Spinal cord (tissue), 10 donors: ENCODE measurements around the gene UNC5CL. TPM values are rescaled to one million over a fixed set of nuclear protein-coding genes. Genes with fewer than 3 reads are reported as not detected.

Experiments used
- DNase-seq, 6 donors: peaks; one replicate each; pipeline versions ENCODE4 v3.0.0 to v3.0.0-alpha.2; 2013 to 2015; ENCODE audit warnings: low spot score in 6 of 6, low read depth in 4 of 6
- H3K27ac ChIP-seq: one replicate; pipeline ENCODE4 v1.5.1; 2013; ENCODE audit warnings: low read depth, low read length, control low read depth
- H3K27me3 ChIP-seq: one replicate; pipeline ENCODE4 v1.6.1; 2013; ENCODE audit warnings: low read length; ENCODE audit not compliant: control insufficient read depth, insufficient read depth
- H3K36me3 ChIP-seq: one replicate; pipeline ENCODE4 v1.6.1; 2013; ENCODE audit warnings: low read length; ENCODE audit not compliant: control insufficient read depth, insufficient read depth
- H3K4me1 ChIP-seq: one replicate; pipeline ENCODE4 v1.6.1; 2013; ENCODE audit warnings: low read length; ENCODE audit not compliant: control insufficient read depth, insufficient read depth
- H3K4me3 ChIP-seq: one replicate; pipeline ENCODE4 v1.5.1; 2013; ENCODE audit warnings: low read depth, low read length, control low read depth
- H3K9me3 ChIP-seq: one replicate; pipeline ENCODE4 v1.6.1; 2013; ENCODE audit warnings: low read length; ENCODE audit not compliant: control insufficient read depth, insufficient read depth
- WGBS: methylation state at CpG from one replicate; pipeline ENCODE4 v1.1.5; 2013; ENCODE audit warnings: missing lambda C conversion rate; ENCODE audit not compliant: insufficient coverage; 5-methylcytosine and 5-hydroxymethylcytosine counted together
- polyA plus RNA-seq, 2 donors: library from polyadenylated mRNA; unstranded; fragments of 120-200 nt; gene quantifications; one replicate each; pipeline ENCODE4 v1.2.1, GENCODE V29; 2013; ENCODE audit not compliant: insufficient read length in 2 of 2
- total RNA-seq, 2 donors: library from RNA; depleted of rRNA in 1 of 2; stranded (reverse); fragments of 120-200 nt in 1 of 2; fragments of >200 nt in 1 of 2; gene quantifications; one replicate each; pipeline versions ENCODE4 v1.2.3 to v1.2.4, GENCODE V29; 2013 to 2014
- donor health status: healthy.

Gene UNC5CL
- total and polyA plus RNA-seq, 4 donors, result 0.20 to 1.4 (median 0.82) TPM

GRCh38 chr6:41075651-41076626, 36.9 kb upstream of the UNC5CL start:
- no peak for DNase-seq
- no peak overlapping the region for H3K27ac ChIP-seq
- WGBS, result 63% methylated on average over 1 of the region's 4 CpGs

GRCh38 chr6:41074692-41075436, 35.8 kb upstream of the UNC5CL start:
- Histone ChIP-seq H3K36me3 (no peaks in the 10 kb centered on the region), H3K27me3 (no peaks in the 10 kb centered on the region), H3K27ac (peak overlapping the region; percentile 100), H3K4me1 (no peaks in the 10 kb centered on the region), H3K4me3 (peak overlapping the region; percentile 92), H3K9me3 (no peaks in the 10 kb centered on the region)
- no peak for DNase-seq
- WGBS, result 86% methylated on average over 2 of the region's 11 CpGs

More at GRCh38 chr6:41075651-41076626, 36.9 kb upstream of the UNC5CL start:
- Histone ChIP-seq H3K9me3 (no peaks in the 10 kb centered on the region), H3K36me3 (peaks cover 6% of the 10 kb centered on the region), H3K27me3 (no peaks in the 10 kb centered on the region), H3K4me3 (no peak overlapping the region), H3K4me1 (no peaks in the 10 kb centered on the region)

GRCh38 chr6:41073968-41074691, 35.1 kb upstream of the UNC5CL start:
- Histone ChIP-seq H3K27ac (peak overlapping the region; percentile 100), H3K4me3 (peak overlapping the region; percentile 92), H3K27me3 (no peaks in the 10 kb centered on the region), H3K36me3 (no peaks in the 10 kb centered on the region), H3K4me1 (no peaks in the 10 kb centered on the region), H3K9me3 (no peaks in the 10 kb centered on the region)
- WGBS, result 4% methylated on average over 8 of the region's 11 CpGs
- peak in 1 of 6 donors; percentile 6 for DNase-seq

GRCh38 chr6:41073203-41073967, 34.4 kb upstream of the UNC5CL start:
- H3K27ac ChIP-seq, result peak overlapping the region; percentile 100
- H3K27me3 ChIP-seq, result no peaks in the 10 kb centered on the region
- H3K9me3 ChIP-seq, result no peaks in the 10 kb centered on the region
- no peaks in the 10 kb centered on the region for H3K36me3 ChIP-seq
- DNase-seq, result peak; percentile 47 to 94 (median 64)
- H3K4me1 ChIP-seq, result no peaks in the 10 kb centered on the region
- H3K4me3 ChIP-seq, result peak overlapping the region; percentile 92
- under 1% methylated on average over 64 of the region's 74 CpGs for WGBS

- H3K9me3 ChIP-seq, result no peaks in the 10 kb centered on the region
- no peaks in the 10 kb centered on the region for H3K4me1 ChIP-seq
- WGBS, result 0% methylated on average over 37 of the region's 37 CpGs
- DNase-seq, result no peak
- no peaks in the 10 kb centered on the region for H3K27me3 ChIP-seq
- peak within 1 kb of the TSS; percentile 100 for H3K27ac ChIP-seq
- H3K4me3 ChIP-seq, result peak within 1 kb of the TSS; percentile 92
- no peaks in the 10 kb centered on the region for H3K36me3 ChIP-seq
Observed at GRCh38 chr6:41072836-41073202, 33.8 kb upstream of the UNC5CL start, which contains the start of gene NFYA. Gene NFYA, plus strand, starts transcription at chr6:41072974. Its CDS starts 6,116 bp downstream, at chr6:41079090.

GRCh38 chr6:41071923-41072835, 33.2 kb upstream of the UNC5CL start, which contains the start of gene OARD1:
Gene OARD1, minus strand, starts transcription at chr6:41072356. Its CDS starts 722 bp downstream, at chr6:41071634.
- no peaks in the 10 kb centered on the region for H3K9me3 ChIP-seq
- H3K36me3 ChIP-seq, result no peaks in the 10 kb centered on the region
- H3K4me3 ChIP-seq, result peak within 1 kb of the TSS; percentile 92
- peak; percentile 99 to 100 (median 100) for DNase-seq
- under 1% methylated on average over 53 of the region's 63 CpGs for WGBS
- H3K27ac ChIP-seq, result peak within 1 kb of the TSS; percentile 100
- no peaks in the 10 kb centered on the region for H3K4me1 ChIP-seq
- H3K27me3 ChIP-seq, result no peaks in the 10 kb centered on the region

GRCh38 chr6:41071501-41071922, 32.5 kb upstream of the UNC5CL start:
- H3K27ac ChIP-seq, result peak overlapping the region; percentile 100
- DNase-seq, result no peak
- under 1% methylated on average over 13 of the region's 16 CpGs for WGBS
- H3K9me3 ChIP-seq, result no peaks in the 10 kb centered on the region
- no peaks in the 10 kb centered on the region for H3K27me3 ChIP-seq
- H3K36me3 ChIP-seq, result no peaks in the 10 kb centered on the region
- H3K4me1 ChIP-seq, result no peaks in the 10 kb centered on the region
- peak overlapping the region; percentile 92 for H3K4me3 ChIP-seq

GRCh38 chr6:41066867-41067304, 27.9 kb upstream of the UNC5CL start:
- Histone ChIP-seq H3K36me3 (no peaks in the 10 kb centered on the region), H3K4me3 (no peak overlapping the region), H3K27ac (no peak overlapping the region), H3K27me3 (no peaks in the 10 kb centered on the region), H3K4me1 (no peaks in the 10 kb centered on the region), H3K9me3 (no peaks in the 10 kb centered on the region)
- 0% methylated on average over 2 of the region's 3 CpGs for WGBS
- DNase-seq, result peak; percentile 59 to 96 (median 73)
